ENCODE measurements around the gene SCAMP1.

Gene SCAMP1

GRCh38 chr5:78373231-78373630 is 12.8 kb downstream of the SCAMP1 start:
- ChIA-PET POLR2A (interaction anchor here (1.5 kb wide), 1 partner anchor 13 kb away, joined by 7 read pairs; the partner anchor contains the start of gene SCAMP1), CTCF (interaction anchor here (1.6 kb wide), 1 partner anchor 12 kb away, joined by 7 read pairs; the partner anchor contains the start of gene SCAMP1)
- H3K36me3 ChIP-seq (ENCODE audit: control insufficient read depth in 2 of 2, insufficient read depth in 1 of 2, low read length in 2 of 2), result no peaks in the 10 kb centered on the region
- H3K27ac ChIP-seq (ENCODE audit: extremely low read depth, low read depth, low read length), result no peak overlapping the region
- peaks cover 24% of the 10 kb centered on the region for H3K4me1 ChIP-seq (ENCODE audit: control insufficient read depth, insufficient read depth, low read length)
- no peak for TF ChIP-seq ZNF335 (tag by site-specific recombination; conservative IDR thresholded peaks at IDR 0.05)
- TF ChIP-seq ZBTB20 (tag by site-specific recombination; IDR thresholded peaks at IDR 0.05), result 0 out of 2 replicates have a peak, but pooled peaks have one; percentile 10
- TF ChIP-seq ZSCAN23 (tag by site-specific recombination; IDR thresholded peaks at IDR 0.05), result no peak
- no peak for TF ChIP-seq BCL6B (tag by site-specific recombination; IDR thresholded peaks at IDR 0.05)
- TF ChIP-seq ZNF843 (tag by site-specific recombination; IDR thresholded peaks at IDR 0.05), result no peak
- no peak for TF ChIP-seq ZSCAN18 (tag by site-specific recombination; IDR thresholded peaks at IDR 0.05)
- no peak for TF ChIP-seq ZNF324 (tag by site-specific recombination; IDR thresholded peaks at IDR 0.05)
- TF ChIP-seq, protein P1, sequence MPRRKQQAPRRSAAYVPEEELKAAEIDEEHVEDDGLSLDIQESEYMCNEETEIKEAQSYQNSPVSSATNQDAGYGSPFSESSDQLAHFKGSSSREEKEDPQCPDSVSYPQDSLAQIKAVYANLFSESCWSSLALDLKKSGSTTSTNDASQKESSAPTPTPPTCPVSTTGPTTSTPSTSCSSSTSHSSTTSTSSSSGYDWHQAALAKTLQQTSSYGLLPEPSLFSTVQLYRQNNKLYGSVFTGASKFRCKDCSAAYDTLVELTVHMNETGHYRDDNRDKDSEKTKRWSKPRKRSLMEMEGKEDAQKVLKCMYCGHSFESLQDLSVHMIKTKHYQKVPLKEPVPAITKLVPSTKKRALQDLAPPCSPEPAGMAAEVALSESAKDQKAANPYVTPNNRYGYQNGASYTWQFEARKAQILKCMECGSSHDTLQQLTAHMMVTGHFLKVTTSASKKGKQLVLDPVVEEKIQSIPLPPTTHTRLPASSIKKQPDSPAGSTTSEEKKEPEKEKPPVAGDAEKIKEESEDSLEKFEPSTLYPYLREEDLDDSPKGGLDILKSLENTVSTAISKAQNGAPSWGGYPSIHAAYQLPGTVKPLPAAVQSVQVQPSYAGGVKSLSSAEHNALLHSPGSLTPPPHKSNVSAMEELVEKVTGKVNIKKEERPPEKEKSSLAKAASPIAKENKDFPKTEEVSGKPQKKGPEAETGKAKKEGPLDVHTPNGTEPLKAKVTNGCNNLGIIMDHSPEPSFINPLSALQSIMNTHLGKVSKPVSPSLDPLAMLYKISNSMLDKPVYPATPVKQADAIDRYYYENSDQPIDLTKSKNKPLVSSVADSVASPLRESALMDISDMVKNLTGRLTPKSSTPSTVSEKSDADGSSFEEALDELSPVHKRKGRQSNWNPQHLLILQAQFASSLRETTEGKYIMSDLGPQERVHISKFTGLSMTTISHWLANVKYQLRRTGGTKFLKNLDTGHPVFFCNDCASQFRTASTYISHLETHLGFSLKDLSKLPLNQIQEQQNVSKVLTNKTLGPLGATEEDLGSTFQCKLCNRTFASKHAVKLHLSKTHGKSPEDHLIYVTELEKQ (tag by site-specific recombination; IDR thresholded peaks at IDR 0.05; ENCODE audit: borderline replicate concordance), result no peak
- TF ChIP-seq, protein P2, sequence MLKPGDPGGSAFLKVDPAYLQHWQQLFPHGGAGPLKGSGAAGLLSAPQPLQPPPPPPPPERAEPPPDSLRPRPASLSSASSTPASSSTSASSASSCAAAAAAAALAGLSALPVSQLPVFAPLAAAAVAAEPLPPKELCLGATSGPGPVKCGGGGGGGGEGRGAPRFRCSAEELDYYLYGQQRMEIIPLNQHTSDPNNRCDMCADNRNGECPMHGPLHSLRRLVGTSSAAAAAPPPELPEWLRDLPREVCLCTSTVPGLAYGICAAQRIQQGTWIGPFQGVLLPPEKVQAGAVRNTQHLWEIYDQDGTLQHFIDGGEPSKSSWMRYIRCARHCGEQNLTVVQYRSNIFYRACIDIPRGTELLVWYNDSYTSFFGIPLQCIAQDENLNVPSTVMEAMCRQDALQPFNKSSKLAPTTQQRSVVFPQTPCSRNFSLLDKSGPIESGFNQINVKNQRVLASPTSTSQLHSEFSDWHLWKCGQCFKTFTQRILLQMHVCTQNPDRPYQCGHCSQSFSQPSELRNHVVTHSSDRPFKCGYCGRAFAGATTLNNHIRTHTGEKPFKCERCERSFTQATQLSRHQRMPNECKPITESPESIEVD (tag by site-specific recombination; IDR thresholded peaks at IDR 0.05), result peak; percentile 38; the same call in 1 of the 2 replicates
- H3K9me3 ChIP-seq (ENCODE audit: control insufficient read depth, insufficient read depth, low read depth, low read length), result no peaks in the 10 kb centered on the region
- H3K4me3 ChIP-seq (ENCODE audit: low read depth, low read length), result no peak overlapping the region

DNA sequence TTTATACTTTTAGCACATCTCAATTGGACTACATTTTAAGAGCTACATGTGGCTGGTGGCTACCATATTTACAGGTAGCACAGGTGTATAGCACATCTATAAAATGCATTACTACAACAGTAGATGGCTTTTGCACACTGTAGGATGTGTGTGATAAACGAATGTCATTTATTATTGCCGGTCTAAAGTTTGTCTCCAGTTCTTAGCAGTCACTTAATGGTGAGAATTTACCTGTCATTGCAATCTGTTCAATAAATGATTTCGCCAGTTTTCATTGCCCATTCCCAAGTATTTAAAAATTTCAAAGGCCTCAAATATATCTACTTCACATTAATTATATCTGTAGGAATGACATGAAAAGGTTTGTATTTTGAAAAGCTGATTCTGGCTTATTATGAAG is 15.9 kb downstream of the SCAMP1 start:
- Histone ChIP-seq H3K27ac (ENCODE audit: extremely low read depth, low read depth, low read length) (no peak overlapping the region), H3K9me3 (ENCODE audit: control insufficient read depth, insufficient read depth, low read depth, low read length) (no peaks in the 10 kb centered on the region), H3K4me1 (ENCODE audit: control insufficient read depth, insufficient read depth, low read length) (peaks cover 34% of the 10 kb centered on the region), H3K4me3 (ENCODE audit: low read depth, low read length) (no peak overlapping the region), H3K36me3 (ENCODE audit: control insufficient read depth in 2 of 2, insufficient read depth in 1 of 2, low read length in 2 of 2) (peaks cover 0 to 3% of the 10 kb centered on the region in 2 experiments; a peak in 1 of 3 replicates)
- ChIA-PET POLR2A (no interaction called here), CTCF (no interaction called here)
- TF ChIP-seq ZNF202 (tag by site-specific recombination; IDR thresholded peaks at IDR 0.05; ENCODE audit: borderline replicate concordance), result no peak

DNA sequence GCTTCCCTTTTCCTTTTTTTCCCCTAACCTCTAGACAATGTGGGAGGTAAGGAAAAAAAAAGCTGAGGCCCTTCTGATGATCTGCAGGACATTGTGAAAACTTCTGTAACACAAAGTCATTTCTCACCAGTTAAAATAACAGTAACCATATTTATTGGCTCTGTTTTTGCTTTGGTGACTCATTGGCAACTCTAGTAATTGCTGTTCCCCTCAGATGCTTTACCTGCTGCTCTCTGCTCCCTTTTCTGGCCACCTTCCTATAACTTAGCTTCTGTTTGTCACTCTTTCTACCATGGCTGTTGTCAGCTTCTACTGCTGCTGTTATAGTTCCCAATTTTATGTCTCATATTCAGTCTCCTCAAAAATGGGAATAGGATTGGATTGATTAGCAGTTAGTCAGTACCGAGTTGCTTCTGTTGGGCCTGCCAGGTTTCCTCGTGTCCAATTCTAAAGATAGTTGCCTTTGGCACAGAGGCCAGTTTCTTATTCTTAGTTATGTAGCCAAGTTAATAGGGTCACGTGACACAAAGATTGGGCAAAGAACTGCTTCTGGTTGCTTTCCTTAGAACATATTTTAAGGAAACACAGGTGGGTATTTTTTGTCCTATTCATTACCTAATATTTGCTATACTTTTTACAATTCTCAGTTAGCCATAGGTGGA is 16.8 kb downstream of the SCAMP1 start:
- POLR2A ChIA-PET, result interaction anchor here (1.1 kb wide), 1 partner anchor 17 kb away, joined by 3 read pairs; the partner anchor contains the start of gene SCAMP1
- CTCF ChIA-PET, result interaction anchor here (0.7 to 1.1 kb wide), 2 partner anchors 16 to 68 kb away, joined by 3 to 4 read pairs; partner anchors contain the start of gene SCAMP1
- TF ChIP-seq ZNF701 (tag by site-specific recombination; IDR thresholded peaks at IDR 0.05) (no peak), ZNF366 (tag by site-specific recombination; conservative IDR thresholded peaks at IDR 0.05) (peak; percentile 40), BCL11A (tag by site-specific recombination; IDR thresholded peaks at IDR 0.05; ENCODE audit: low read depth) (0 out of 2 replicates have a peak, but pooled peaks have one; percentile 31), ZNF362 (tag by site-specific recombination; IDR thresholded peaks at IDR 0.05) (peak; percentile 66; the same call in 1 of the 2 replicates), OSR2 (tag by site-specific recombination; IDR thresholded peaks at IDR 0.05) (peak; percentile 91), ZNF514 (tag by site-specific recombination; IDR thresholded peaks at IDR 0.05) (no peak), ZNF394 (tag by site-specific recombination; IDR thresholded peaks at IDR 0.05; ENCODE audit: borderline replicate concordance) (0 out of 2 replicates have a peak, but pooled peaks have one; percentile 27), PRDM1 (tag by site-specific recombination; IDR thresholded peaks at IDR 0.05) (0 out of 2 replicates have a peak, but pooled peaks have one; percentile 25)
- TF ChIP-seq, protein P2 (tag by site-specific recombination; IDR thresholded peaks at IDR 0.05), result peak; percentile 83

More for the DNA sequence above, 16.8 kb downstream of the SCAMP1 start:
- no peaks in the 10 kb centered on the region for H3K9me3 ChIP-seq (ENCODE audit: control insufficient read depth, insufficient read depth, low read depth, low read length)
- H3K36me3 ChIP-seq (ENCODE audit: control insufficient read depth in 2 of 2, insufficient read depth in 1 of 2, low read length in 2 of 2), result peaks cover 0 to 3% of the 10 kb centered on the region in 2 experiments; a peak in 1 of 3 replicates
- peaks cover 32% of the 10 kb centered on the region for H3K4me1 ChIP-seq (ENCODE audit: control insufficient read depth, insufficient read depth, low read length)
- no peak overlapping the region for H3K27ac ChIP-seq (ENCODE audit: extremely low read depth, low read depth, low read length)
- H3K4me3 ChIP-seq (ENCODE audit: low read depth, low read length), result no peak overlapping the region
